Skeletal muscle satellite cell (primary cell): ENCODE data around the gene COL4A6.

Source experiments
- H3K27me3 ChIP-seq: 2 replicates; pipeline ENCODE4 v1.7.0; 2013; ENCODE audit warnings: low read length; ENCODE audit not compliant: control insufficient read depth, insufficient read depth
- H3K36me3 ChIP-seq: 2 replicates; pipeline ENCODE4 v1.7.0; 2013; ENCODE audit warnings: mild to moderate bottlenecking, control low read depth, low read length; ENCODE audit not compliant: insufficient read depth
- H3K4me1 ChIP-seq: 2 replicates; pipeline ENCODE4 v1.7.0; 2013; ENCODE audit warnings: low read length; ENCODE audit not compliant: control insufficient read depth, insufficient read depth
- H3K4me2 ChIP-seq: 2 replicates; pipeline ENCODE4 v1.7.0; 2013; ENCODE audit warnings: mild to moderate bottlenecking, low read length
- H3K4me3 ChIP-seq: 2 replicates; pipeline ENCODE4 v1.7.0; 2013; ENCODE audit warnings: low read length
- H3K9ac ChIP-seq: 2 replicates; pipeline ENCODE4 v1.7.0; 2013; ENCODE audit warnings: mild to moderate bottlenecking, low read depth, low read length, moderate library complexity
- H3K9me3 ChIP-seq: replicated peaks from 2 replicates; pipeline ENCODE4 v1.7.0; 2013; ENCODE audit warnings: mild to moderate bottlenecking, control low read depth, low read length

COL4A6 gene

GRCh38 chrX:108165383-108166111 is 272.7 kb downstream of the COL4A6 start:
- Histone ChIP-seq H3K36me3 (no peaks in the 10 kb centered on the region), H3K9me3 (no peaks in the 10 kb centered on the region), H3K9ac (no peak overlapping the region), H3K4me2 (no peak overlapping the region), H3K4me3 (no peak overlapping the region), H3K4me1 (peaks cover 6% of the 10 kb centered on the region), H3K27me3 (peaks cover 3% of the 10 kb centered on the region)

GRCh38 chrX:108163333-108164082 is 274.7 kb downstream of the COL4A6 start:
- Histone ChIP-seq H3K4me2 (no peak overlapping the region), H3K27me3 (peaks cover 3% of the 10 kb centered on the region), H3K9me3 (no peaks in the 10 kb centered on the region), H3K36me3 (no peaks in the 10 kb centered on the region), H3K4me1 (peaks cover 6% of the 10 kb centered on the region), H3K4me3 (no peak overlapping the region), H3K9ac (no peak overlapping the region)

- H3K4me3 ChIP-seq, result no peak overlapping the region
- H3K27me3 ChIP-seq, result peaks cover 3% of the 10 kb centered on the region
- no peak overlapping the region for H3K9ac ChIP-seq
- H3K36me3 ChIP-seq, result no peaks in the 10 kb centered on the region
- H3K4me1 ChIP-seq, result peaks cover 4% of the 10 kb centered on the region
- no peak overlapping the region for H3K4me2 ChIP-seq
- no peaks in the 10 kb centered on the region for H3K9me3 ChIP-seq
These were observed 276.0 kb downstream of the COL4A6 start for GRCh38 chrX:108162265-108162664.

- Histone ChIP-seq H3K4me1 (no peaks in the 10 kb centered on the region), H3K4me3 (no peak overlapping the region), H3K27me3 (peaks cover 3% of the 10 kb centered on the region), H3K36me3 (no peaks in the 10 kb centered on the region), H3K4me2 (no peak overlapping the region), H3K9ac (no peak overlapping the region), H3K9me3 (no peaks in the 10 kb centered on the region)
These were observed 277.9 kb downstream of the COL4A6 start for GRCh38 chrX:108160309-108160708.

GRCh38 chrX:108159028-108159670 is 279.1 kb downstream of the COL4A6 start:
- H3K4me3 ChIP-seq, result no peak overlapping the region
- H3K36me3 ChIP-seq, result no peaks in the 10 kb centered on the region
- H3K27me3 ChIP-seq, result peaks cover 3% of the 10 kb centered on the region
- H3K9me3 ChIP-seq, result no peaks in the 10 kb centered on the region
- no peak overlapping the region for H3K4me2 ChIP-seq
- no peak overlapping the region for H3K9ac ChIP-seq
- H3K4me1 ChIP-seq, result no peaks in the 10 kb centered on the region

GRCh38 chrX:108157628-108158027 is 280.6 kb downstream of the COL4A6 start:
- Histone ChIP-seq H3K4me3 (no peak overlapping the region), H3K9ac (no peak overlapping the region), H3K27me3 (peaks cover 3% of the 10 kb centered on the region), H3K4me2 (no peak overlapping the region), H3K4me1 (no peaks in the 10 kb centered on the region), H3K9me3 (no peaks in the 10 kb centered on the region), H3K36me3 (no peaks in the 10 kb centered on the region)

GRCh38 chrX:108156934-108157466 is 281.2 kb downstream of the COL4A6 start:
- no peak overlapping the region for H3K4me3 ChIP-seq
- H3K27me3 ChIP-seq, result peaks cover 6% of the 10 kb centered on the region
- H3K36me3 ChIP-seq, result no peaks in the 10 kb centered on the region
- H3K4me1 ChIP-seq, result no peaks in the 10 kb centered on the region
- H3K9ac ChIP-seq, result no peak overlapping the region
- no peaks in the 10 kb centered on the region for H3K9me3 ChIP-seq
- no peak overlapping the region for H3K4me2 ChIP-seq

GRCh38 chrX:108156082-108156481 is 282.1 kb downstream of the COL4A6 start:
- H3K4me2 ChIP-seq, result no peak overlapping the region
- no peak overlapping the region for H3K9ac ChIP-seq
- no peaks in the 10 kb centered on the region for H3K9me3 ChIP-seq
- H3K4me1 ChIP-seq, result no peaks in the 10 kb centered on the region
- H3K27me3 ChIP-seq, result peaks cover 6% of the 10 kb centered on the region
- H3K4me3 ChIP-seq, result no peak overlapping the region
- no peaks in the 10 kb centered on the region for H3K36me3 ChIP-seq

GRCh38 chrX:108148524-108148923 is 289.7 kb downstream of the COL4A6 start:
- H3K27me3 ChIP-seq, result peaks cover 7% of the 10 kb centered on the region
- no peak overlapping the region for H3K4me3 ChIP-seq
- H3K4me2 ChIP-seq, result no peak overlapping the region
- H3K4me1 ChIP-seq, result no peaks in the 10 kb centered on the region
- no peaks in the 10 kb centered on the region for H3K36me3 ChIP-seq
- H3K9ac ChIP-seq, result no peak overlapping the region
- H3K9me3 ChIP-seq, result no peaks in the 10 kb centered on the region

GRCh38 chrX:108138814-108139702 is 299.2 kb downstream of the COL4A6 start:
- no peak overlapping the region for H3K4me2 ChIP-seq
- no peaks in the 10 kb centered on the region for H3K36me3 ChIP-seq
- no peaks in the 10 kb centered on the region for H3K9me3 ChIP-seq
- H3K4me3 ChIP-seq, result no peak overlapping the region
- H3K4me1 ChIP-seq, result no peaks in the 10 kb centered on the region
- H3K9ac ChIP-seq, result no peak overlapping the region
- H3K27me3 ChIP-seq, result peaks cover 15% of the 10 kb centered on the region

GRCh38 chrX:108134724-108135123 is 303.5 kb downstream of the COL4A6 start:
- H3K27me3 ChIP-seq, result peaks cover 16% of the 10 kb centered on the region
- no peak overlapping the region for H3K4me3 ChIP-seq
- no peak overlapping the region for H3K4me2 ChIP-seq
- no peaks in the 10 kb centered on the region for H3K9me3 ChIP-seq
- no peak overlapping the region for H3K9ac ChIP-seq
- no peaks in the 10 kb centered on the region for H3K4me1 ChIP-seq
- H3K36me3 ChIP-seq, result no peaks in the 10 kb centered on the region
